HEK293 (cell line): Measurements from ENCODE around the gene M1AP.
A peak's percentile ranks its signal among the peaks of the same experiment; 100 is the strongest.

Experiments
- CTCF ChIA-PET: fragments of 350-600 bp; formaldehyde crosslinking; extraction: SDS; loops from one replicate; lab custom pipeline; 2021; ENCODE audit warnings: antibody characterized with exemption; lab: Yijun Ruan, JAX
- POLR2A ChIA-PET: fragments of 300-600 bp; formaldehyde crosslinking; extraction: SDS; loops from one replicate; lab custom pipeline; 2020; ENCODE audit warnings: antibody characterized with exemption, inconsistent platforms; lab: Yijun Ruan, JAX
- H3K27ac ChIP-seq: fragments of 200-500 bp; sonication (Bioruptor generic); 2 replicates; pipeline ENCODE4 v1.5.1; 2014; ENCODE audit warnings: low read depth, low read length, control low read depth, inconsistent platforms; ENCODE audit errors: extremely low read depth
- H3K36me3 ChIP-seq, 2 experiments: fragments of 200-500 bp in 1 of 2; sonication (Bioruptor generic) in 1 of 2; 1 replicate in 1 of 2; 2 replicates in 1 of 2; pipeline ENCODE4 v1.5.1; 2014 to 2017; ENCODE audit warnings: inconsistent platforms in 2 of 2, low read length in 2 of 2; ENCODE audit not compliant: control insufficient read depth in 2 of 2, insufficient read depth in 1 of 2
- H3K4me1 ChIP-seq: fragments of 200-500 bp; sonication (Bioruptor generic); 2 replicates; pipeline ENCODE4 v1.5.1; 2014; ENCODE audit warnings: mild to moderate bottlenecking, low read length, inconsistent platforms; ENCODE audit not compliant: control insufficient read depth, insufficient read depth
- H3K4me3 ChIP-seq: 2 replicates; pipeline ENCODE4 v1.5.1; 2011; ENCODE audit warnings: low read depth, mild to moderate bottlenecking, control low read depth, low read length, moderate library complexity
- H3K9me3 ChIP-seq: fragments of 200-500 bp; sonication (Bioruptor generic); 2 replicates; pipeline ENCODE4 v1.5.1; 2014; ENCODE audit warnings: low read depth, low read length, inconsistent platforms; ENCODE audit not compliant: control insufficient read depth, insufficient read depth
- GLIS2 ChIP-seq: fragments of 450-650 bp; formaldehyde crosslinking; IDR thresholded peaks from 2 replicates; pipeline ENCODE4 v1.5.1; 2016; ENCODE audit warnings: missing biosample characterization, missing genetic modification characterization
- HOXC10 ChIP-seq: sonication (generic); formaldehyde crosslinking; IDR thresholded peaks from 2 replicates; pipeline ENCODE4 v1.8.1; 2023; ENCODE audit warnings: mild to moderate bottlenecking, missing genetic modification reagents
- SCRT1 ChIP-seq: fragments of 450-650 bp; formaldehyde crosslinking; IDR thresholded peaks from 2 replicates; pipeline ENCODE4 v1.5.1; 2016; ENCODE audit warnings: missing biosample characterization, missing genetic modification characterization, borderline replicate concordance
- SCRT2 ChIP-seq: fragments of 450-650 bp; formaldehyde crosslinking; IDR thresholded peaks from 2 replicates; pipeline ENCODE4 v1.5.1; 2016; ENCODE audit warnings: missing biosample characterization, missing genetic modification characterization
- TRIM28 ChIP-seq: IDR thresholded peaks from 2 replicates; pipeline ENCODE4 v1.6.1; 2011; ENCODE audit warnings: low read length, control low read depth, borderline replicate concordance
- ZBTB48 ChIP-seq: fragments of 450-650 bp; formaldehyde crosslinking; IDR thresholded peaks from 2 replicates; pipeline ENCODE4 v1.5.1; 2016; ENCODE audit warnings: missing biosample characterization, missing genetic modification characterization
- ZBTB7A ChIP-seq: fragments of 450-650 bp; formaldehyde crosslinking; IDR thresholded peaks from 2 replicates; pipeline ENCODE4 v1.5.1; 2016; ENCODE audit warnings: low read depth, missing biosample characterization, missing genetic modification characterization
- ZFHX2 ChIP-seq: fragments of 450-650 bp; formaldehyde crosslinking; conservative IDR thresholded peaks from 2 replicates; pipeline ENCODE4 v1.5.1; 2016; ENCODE audit warnings: missing biosample characterization, missing genetic modification characterization
- ZNF2 ChIP-seq: fragments of 450-650 bp; formaldehyde crosslinking; IDR thresholded peaks from 2 replicates; pipeline ENCODE4 v1.5.1; 2016; ENCODE audit warnings: missing biosample characterization, missing genetic modification characterization
- ZNF202 ChIP-seq: fragments of 450-650 bp; formaldehyde crosslinking; IDR thresholded peaks from 2 replicates; pipeline ENCODE4 v1.5.1; 2016; ENCODE audit warnings: missing biosample characterization, missing genetic modification characterization, borderline replicate concordance
- ZNF248 ChIP-seq: fragments of 450-650 bp; formaldehyde crosslinking; IDR thresholded peaks from 2 replicates; pipeline ENCODE4 v1.5.1; 2017; ENCODE audit warnings: missing biosample characterization, missing genetic modification characterization
- ZNF311 ChIP-seq: fragments of 450-650 bp; formaldehyde crosslinking; IDR thresholded peaks from 2 replicates; pipeline ENCODE4 v1.5.1; 2017; ENCODE audit warnings: missing biosample characterization, missing genetic modification characterization, borderline replicate concordance
- ZNF354C ChIP-seq: fragments of 450-650 bp; formaldehyde crosslinking; IDR thresholded peaks from 2 replicates; pipeline ENCODE4 v1.5.1; 2016; ENCODE audit warnings: missing biosample characterization, missing genetic modification characterization, low read depth, borderline replicate concordance
- ZNF366 ChIP-seq: fragments of 450-650 bp; formaldehyde crosslinking; conservative IDR thresholded peaks from 2 replicates; pipeline ENCODE4 v1.5.1; 2016; ENCODE audit warnings: missing biosample characterization, missing genetic modification characterization
- ZNF416 ChIP-seq: fragments of 450-650 bp; formaldehyde crosslinking; IDR thresholded peaks from 2 replicates; pipeline ENCODE4 v1.5.1; 2016; ENCODE audit warnings: missing biosample characterization, missing genetic modification characterization
- ZNF433 ChIP-seq: fragments of 450-650 bp; formaldehyde crosslinking; IDR thresholded peaks from 2 replicates; pipeline ENCODE4 v1.5.1; 2016; ENCODE audit warnings: missing biosample characterization, missing genetic modification characterization, low read depth
- ZNF488 ChIP-seq: fragments of 450-650 bp; formaldehyde crosslinking; IDR thresholded peaks from 2 replicates; pipeline ENCODE4 v1.5.1; 2016; ENCODE audit warnings: missing biosample characterization, missing genetic modification characterization
- ZNF501 ChIP-seq: fragments of 450-650 bp; formaldehyde crosslinking; IDR thresholded peaks from 2 replicates; pipeline ENCODE4 v1.5.1; 2016; ENCODE audit warnings: missing biosample characterization, missing genetic modification characterization
- ZNF514 ChIP-seq: fragments of 450-650 bp; formaldehyde crosslinking; IDR thresholded peaks from 2 replicates; pipeline ENCODE4 v1.5.1; 2016; ENCODE audit warnings: missing biosample characterization, missing genetic modification characterization
- ZNF610 ChIP-seq: fragments of 450-650 bp; formaldehyde crosslinking; IDR thresholded peaks from 2 replicates; pipeline ENCODE4 v1.5.1; 2016; ENCODE audit warnings: missing biosample characterization, missing genetic modification characterization, borderline replicate concordance
- ZNF626 ChIP-seq: fragments of 450-650 bp; sonication (Bioruptor Pico); formaldehyde crosslinking; IDR thresholded peaks from 2 replicates; pipeline ENCODE4 v1.5.1; 2018; ENCODE audit warnings: missing biosample characterization, missing genetic modification characterization, inconsistent platforms
- ZNF664 ChIP-seq: fragments of 450-650 bp; formaldehyde crosslinking; IDR thresholded peaks from 2 replicates; pipeline ENCODE4 v1.5.1; 2016; ENCODE audit warnings: missing biosample characterization, missing genetic modification characterization

Gene M1AP

GRCh38 chr2:74528600-74529356 lies 119.4 kb downstream of the M1AP start:
- TF ChIP-seq GLIS2: 0 out of 2 replicates have a peak, but pooled peaks have one; percentile 18
- TF ChIP-seq SCRT1: peak; percentile 46; the same call in 1 of the 2 replicates
- 0 out of 2 replicates have a peak, but pooled peaks have one; percentile 20 for TF ChIP-seq ZBTB7A
- no peak for TF ChIP-seq ZNF248
- TF ChIP-seq SCRT2 (tag by site-specific recombination): peak; percentile 95
- TF ChIP-seq HOXC10: 0 out of 2 replicates have a peak, but pooled peaks have one; percentile 31
- no peak for TF ChIP-seq ZNF664 (tag by site-specific recombination)
- Histone ChIP-seq H3K4me3 (peak overlapping the region; percentile 57), H3K36me3 (peaks cover 7 to 66% of the 10 kb centered on the region in 2 experiments; a peak in 1 of 3 replicates), H3K4me1 (no peaks in the 10 kb centered on the region; the same call in 1 of the 2 replicates), H3K9me3 (no peaks in the 10 kb centered on the region), H3K27ac (peak overlapping the region; percentile 72)
- CTCF ChIA-PET: interaction anchor here (0.6 to 1.5 kb wide), 7 partner anchors 9 to 60 kb away, joined by 3 to 11 read pairs (median 3); partner anchors contain the start of genes CCDC142 and TTC31
- POLR2A ChIA-PET: interaction anchor here (0.6 to 2.4 kb wide), 12 partner anchors 8 to 77 kb away, joined by 3 to 18 read pairs (median 7); partner anchors contain the start of genes CCDC142, MRPL53, PCGF1 and TTC31

- Histone ChIP-seq H3K4me1 (no peaks in the 10 kb centered on the region; the same call in 1 of the 2 replicates), H3K27ac (no peak overlapping the region), H3K4me3 (no peak overlapping the region), H3K36me3 (peaks cover 7 to 56% of the 10 kb centered on the region in 2 experiments; a peak in 1 of 3 replicates), H3K9me3 (no peaks in the 10 kb centered on the region)
- POLR2A ChIA-PET: interaction anchor here (1.9 to 2.5 kb wide), 2 partner anchors 21 to 24 kb away, joined by 5 to 12 read pairs; no protein-coding TSS in a partner anchor
- CTCF ChIA-PET: no interaction called here
- no peak for TF ChIP-seq ZBTB48 (tag by site-specific recombination)
- peak; percentile 78 for TF ChIP-seq SCRT2 (tag by site-specific recombination)
- TF ChIP-seq SCRT1: peak; percentile 31; the same call in 1 of the 2 replicates
Observed at GRCh38 chr2:74527741-74528140, 120.4 kb downstream of the M1AP start.

GRCh38 chr2:74526649-74527230 lies 121.4 kb downstream of the M1AP start:
- no peaks in the 10 kb centered on the region; the same call in 1 of the 2 replicates for H3K4me1 ChIP-seq
- no peak overlapping the region for H3K27ac ChIP-seq
- ChIA-PET CTCF (interaction anchor here (1.3 kb wide), 1 partner anchor 21 kb away, joined by 5 read pairs; no protein-coding TSS in a partner anchor), POLR2A (interaction anchor here (1.3 to 2.5 kb wide), 4 partner anchors 18 to 44 kb away, joined by 5 to 12 read pairs (median 6); partner anchors contain the start of genes CCDC142, PCGF1 and TTC31)
- peaks cover 7 to 46% of the 10 kb centered on the region in 2 experiments; a peak in 1 of 3 replicates for H3K36me3 ChIP-seq
- peak; percentile 72; the same call in 1 of the 2 replicates for TF ChIP-seq TRIM28
- no peak for TF ChIP-seq ZNF202 (tag by site-specific recombination)
- H3K4me3 ChIP-seq: no peak overlapping the region
- no peaks in the 10 kb centered on the region for H3K9me3 ChIP-seq

GRCh38 chr2:74525717-74526648 lies 122.1 kb downstream of the M1AP start, which contains the start of gene DQX1:
Gene DQX1, minus strand, starts transcription at chr2:74526231. Its CDS starts 502 bp downstream, at chr2:74525729.
- Histone ChIP-seq H3K9me3 (no peaks in the 10 kb centered on the region), H3K4me1 (no peaks in the 10 kb centered on the region; the same call in 1 of the 2 replicates), H3K4me3 (no peak within 1 kb of the TSS), H3K27ac (no peak within 1 kb of the TSS), H3K36me3 (peaks cover 7 to 38% of the 10 kb centered on the region in 2 experiments; a peak in 1 of 3 replicates)
- POLR2A ChIA-PET: interaction anchor here (0.6 to 2.5 kb wide), 6 partner anchors 11 to 52 kb away, joined by 3 to 12 read pairs (median 6); partner anchors contain the start of genes CCDC142, PCGF1 and TTC31
- CTCF ChIA-PET: interaction anchor here (1.3 kb wide), 1 partner anchor 20 kb away, joined by 5 read pairs; no protein-coding TSS in a partner anchor
- TF ChIP-seq ZNF610: 0 out of 2 replicates have a peak, but pooled peaks have one; percentile 23
- TF ChIP-seq ZNF501 (tag by site-specific recombination): no peak
- TF ChIP-seq ZNF354C: no peak
- TF ChIP-seq ZNF626 (tag by site-specific recombination): no peak
- TF ChIP-seq ZNF311 (tag by site-specific recombination): no peak
- TF ChIP-seq ZNF2: no peak
- peak; percentile 65; the same call in 1 of the 2 replicates for TF ChIP-seq TRIM28
- no peak for TF ChIP-seq ZNF488 (tag by site-specific recombination)
- no peak for TF ChIP-seq ZNF366 (tag by site-specific recombination)
- no peak for TF ChIP-seq ZNF433
- TF ChIP-seq ZFHX2 (tag by site-specific recombination): no peak
- TF ChIP-seq ZNF416 (tag by site-specific recombination): no peak
- TF ChIP-seq ZNF514: no peak
